IMR-90 (cell line): Measurements from ENCODE around the gene RUNX1. TPM values are rescaled to one million over a fixed set of nuclear protein-coding genes. Genes with fewer than 3 reads are reported as not detected.

Source experiments
- ATAC-seq: fragments of 200-7000 bp; cut with Tn5 transposase; 2 replicates; pipeline ENCODE4 v1.9.1; 2020; ENCODE audit warnings: low read depth, mild to moderate bottlenecking, moderate library complexity
- BruUV-seq: library from RNA; stranded (reverse); fragments of 400-500 nt; replicated peaks from 2 replicates; lab custom pipeline; 2021; lab: Mats Ljungman, UMichigan
- CTCF ChIA-PET: fragments of 300-600 bp; formaldehyde crosslinking; extraction: SDS; loops from one replicate; lab custom pipeline; 2021; ENCODE audit warnings: antibody characterized with exemption; lab: Yijun Ruan, JAX
- POLR2A ChIA-PET: fragments of 300-600 bp; sonication (Branson Sonifier 250); formaldehyde crosslinking; loops from one replicate; lab custom pipeline; 2022; ENCODE audit warnings: antibody characterized with exemption; ENCODE audit not compliant: unreplicated experiment; lab: Charles Lee
- DNase-seq: peaks from one replicate; pipeline ENCODE4 v3.0.0; 2013
- H2AFZ ChIP-seq: replicated peaks from 2 replicates; pipeline ENCODE3; 2013; ENCODE audit warnings: low read length, mild to moderate bottlenecking; ENCODE audit not compliant: poor library complexity
- H2AK5ac ChIP-seq: 2 replicates; pipeline ENCODE4 v1.6.1; 2013; ENCODE audit warnings: low read depth, low read length, inconsistent platforms
- H2AK9ac ChIP-seq: replicated peaks from 2 replicates; pipeline ENCODE3; 2013; ENCODE audit warnings: mild to moderate bottlenecking, low read depth, low read length, moderate library complexity; ENCODE audit not compliant: poor library complexity
- H2BK120ac ChIP-seq: 2 replicates; pipeline ENCODE4 v1.6.1; 2013; ENCODE audit warnings: low read depth, low read length, inconsistent platforms
- H2BK15ac ChIP-seq: 3 replicates; pipeline ENCODE4 v1.6.1; 2013; ENCODE audit warnings: low read depth, low read length, inconsistent platforms
- H2BK20ac ChIP-seq: 2 replicates; pipeline ENCODE4 v1.6.1; 2013; ENCODE audit warnings: low read depth, mild to moderate bottlenecking, inconsistent platforms, low read length, moderate library complexity
- H2BK5ac ChIP-seq: 2 replicates; pipeline ENCODE4 v1.6.1; 2013; ENCODE audit warnings: mild to moderate bottlenecking, low read depth, low read length, inconsistent platforms; ENCODE audit not compliant: poor library complexity, severe bottlenecking
- H3K14ac ChIP-seq: replicated peaks from 2 replicates; pipeline ENCODE4 v1.6.1; 2013; ENCODE audit warnings: low read depth, low read length, inconsistent platforms
- H3K18ac ChIP-seq: 2 replicates; pipeline ENCODE4 v1.6.1; 2013; ENCODE audit warnings: low read depth, low read length, control low read depth
- H3K23ac ChIP-seq: 2 replicates; pipeline ENCODE4 v1.6.1; 2013; ENCODE audit warnings: low read depth, low read length, inconsistent platforms
- H3K27ac ChIP-seq: 2 replicates; pipeline ENCODE4 v1.5.1; 2013; ENCODE audit warnings: mild to moderate bottlenecking, control low read depth, low read length; ENCODE audit not compliant: insufficient read depth
- H3K27me3 ChIP-seq: 2 replicates; pipeline ENCODE4 v1.6.1; 2013; ENCODE audit warnings: low read length; ENCODE audit not compliant: control insufficient read depth, insufficient read depth
- H3K36me3 ChIP-seq: 2 replicates; pipeline ENCODE4 v1.6.1; 2013; ENCODE audit warnings: low read length, mixed read lengths; ENCODE audit not compliant: control insufficient read depth, insufficient read depth
- H3K4ac ChIP-seq: 2 replicates; pipeline ENCODE4 v1.6.1; 2013; ENCODE audit warnings: low read depth, low read length, inconsistent platforms
- H3K4me1 ChIP-seq: 2 replicates; pipeline ENCODE4 v1.6.1; 2013; ENCODE audit warnings: low read length, mixed read lengths; ENCODE audit not compliant: control insufficient read depth, insufficient read depth
- H3K4me2 ChIP-seq: 2 replicates; pipeline ENCODE4 v1.6.1; 2013; ENCODE audit warnings: low read depth, mild to moderate bottlenecking, control low read depth, low read length, moderate library complexity
- H3K4me3 ChIP-seq: 2 replicates; pipeline ENCODE4 v1.5.1; 2013; ENCODE audit warnings: low read depth, mild to moderate bottlenecking, control low read depth, low read length, moderate library complexity; ENCODE audit not compliant: insufficient read depth
- H3K56ac ChIP-seq: 2 replicates; pipeline ENCODE4 v1.6.1; 2013; ENCODE audit warnings: low read length, inconsistent platforms; ENCODE audit not compliant: insufficient read depth; ENCODE audit errors: extremely low read depth
- H3K79me1 ChIP-seq, 2 experiments: 2 replicates each; pipeline ENCODE4 v1.6.1; 2013; ENCODE audit warnings: low read length in 2 of 2, inconsistent platforms in 1 of 2, low read depth in 1 of 2
- H3K9ac ChIP-seq: 2 replicates; pipeline ENCODE4 v1.6.1; 2013; ENCODE audit warnings: low read depth, low read length, control low read depth
- H3K9me1 ChIP-seq: 2 replicates; pipeline ENCODE4 v1.6.1; 2013; ENCODE audit warnings: low read length, inconsistent platforms; ENCODE audit not compliant: insufficient read depth
- H3K9me3 ChIP-seq: 2 replicates; pipeline ENCODE4 v1.6.1; 2013; ENCODE audit warnings: low read length; ENCODE audit not compliant: control insufficient read depth, insufficient read depth
- H4K20me1 ChIP-seq: 2 replicates; pipeline ENCODE4 v1.6.1; 2013; ENCODE audit warnings: low read length, inconsistent platforms; ENCODE audit not compliant: insufficient read depth
- H4K5ac ChIP-seq: 2 replicates; pipeline ENCODE4 v1.6.1; 2013; ENCODE audit warnings: mild to moderate bottlenecking, low read depth, low read length, control low read depth
- H4K8ac ChIP-seq, 2 experiments: 2 replicates each; pipeline ENCODE4 v1.6.1; 2013; ENCODE audit warnings: low read depth in 2 of 2, low read length in 2 of 2, control low read depth in 1 of 2, inconsistent platforms in 1 of 2
- H4K91ac ChIP-seq: 2 replicates; pipeline ENCODE4 v1.6.1; 2013; ENCODE audit warnings: low read depth, low read length, inconsistent platforms; ENCODE audit not compliant: insufficient read depth
- CEBPB ChIP-seq: IDR thresholded peaks from 2 replicates; pipeline ENCODE4 v1.6.1; 2012; ENCODE audit warnings: low read depth, low read length, improper control_type of control experiment
- MAFK ChIP-seq: IDR thresholded peaks from 2 replicates; pipeline ENCODE4 v1.6.1; 2012; ENCODE audit warnings: low read depth, low read length, improper control_type of control experiment
- MXI1 ChIP-seq: IDR thresholded peaks from 2 replicates; pipeline ENCODE4 v1.6.1; 2012; ENCODE audit warnings: low read depth, mild to moderate bottlenecking, low read length, moderate library complexity, borderline replicate concordance
- RAD21 ChIP-seq: IDR thresholded peaks from 2 replicates; pipeline ENCODE4 v1.6.1; 2012; ENCODE audit warnings: low read length, improper control_type of control experiment
- SMC3 ChIP-seq: fragments of 150-350 bp; IDR thresholded peaks from 2 replicates; pipeline ENCODE4 v1.6.1; 2016; ENCODE audit warnings: low read depth, mild to moderate bottlenecking, antibody characterized with exemption, low read length, moderate library complexity
- WGBS, 2 experiments: methylation state at CpG; one replicate each; pipeline versions ENCODE4 v1.1.5 to v1.1.7; 2013; ENCODE audit warnings: missing lambda C conversion rate in 2 of 2; ENCODE audit not compliant: insufficient read length in 1 of 2; ENCODE audit errors: extremely low coverage in 2 of 2; 5-methylcytosine and 5-hydroxymethylcytosine counted together
- dilution Hi-C: fragments of 300-500 bp; cut with HindIII; formaldehyde crosslinking; loops from one replicate; pipeline ENCODE4 v1.14.3; 2018; ENCODE audit warnings: low sequenced_read_pairs; ENCODE audit not compliant: unreplicated experiment
- in situ Hi-C: fragments of 300-500 bp; cut with MboI; formaldehyde crosslinking; loops from 3 replicates; pipeline ENCODE4 v1.14.3; 2019; ENCODE audit warnings: low sequenced_read_pairs, inconsistent platforms, mixed read lengths
- intact Hi-C: fragments of 100-400 bp; cut with micrococcal nuclease; formaldehyde crosslinking; loops from 2 replicates; pipeline ENCODE4 v1.10.0; 2022
- polyA plus RNA-seq, 3 experiments: library from polyadenylated mRNA; depleted of rRNA; stranded (reverse); fragments of >200 nt; gene quantifications; 2 replicates each; pipeline ENCODE4 v1.2.3, GENCODE V29; 2012; ENCODE audit warnings: low replicate concordance in 1 of 3
- total RNA-seq: library from RNA; depleted of rRNA; stranded (reverse); fragments of >200 nt; gene quantifications from 2 replicates; pipeline ENCODE4 v1.2.3, GENCODE V29; 2012
- TF ChIP-seq, protein P1 (sequence below): conservative IDR thresholded peaks from 2 replicates; pipeline ENCODE4 v1.5.1; 2012; ENCODE audit warnings: mild to moderate bottlenecking, low read depth, low read length, improper control_type of control experiment
- TF ChIP-seq, protein P2 (sequence below): fragments of 150-350 bp; IDR thresholded peaks from 2 replicates; pipeline ENCODE4 v1.6.1; 2017; ENCODE audit warnings: mild to moderate bottlenecking, antibody characterized with exemption, low read length, low read depth

The RUNX1 gene
- total and polyA plus RNA-seq, 2 of the 4 experiments (the other 2 are of a cell fraction) = 34.5 to 56.5 TPM

GRCh38 chr21:34791776-34792503, 257.2 kb downstream of the RUNX1 start:
- peaks cover 34% of the 10 kb centered on the region for H3K36me3 ChIP-seq
- CTCF ChIA-PET = no interaction called here
- H3K4ac ChIP-seq = no peak overlapping the region
- H3K27me3 ChIP-seq = no peaks in the 10 kb centered on the region
- no peak overlapping the region for H4K91ac ChIP-seq
- TF ChIP-seq MAFK = no peak
- TF ChIP-seq, protein P1, sequence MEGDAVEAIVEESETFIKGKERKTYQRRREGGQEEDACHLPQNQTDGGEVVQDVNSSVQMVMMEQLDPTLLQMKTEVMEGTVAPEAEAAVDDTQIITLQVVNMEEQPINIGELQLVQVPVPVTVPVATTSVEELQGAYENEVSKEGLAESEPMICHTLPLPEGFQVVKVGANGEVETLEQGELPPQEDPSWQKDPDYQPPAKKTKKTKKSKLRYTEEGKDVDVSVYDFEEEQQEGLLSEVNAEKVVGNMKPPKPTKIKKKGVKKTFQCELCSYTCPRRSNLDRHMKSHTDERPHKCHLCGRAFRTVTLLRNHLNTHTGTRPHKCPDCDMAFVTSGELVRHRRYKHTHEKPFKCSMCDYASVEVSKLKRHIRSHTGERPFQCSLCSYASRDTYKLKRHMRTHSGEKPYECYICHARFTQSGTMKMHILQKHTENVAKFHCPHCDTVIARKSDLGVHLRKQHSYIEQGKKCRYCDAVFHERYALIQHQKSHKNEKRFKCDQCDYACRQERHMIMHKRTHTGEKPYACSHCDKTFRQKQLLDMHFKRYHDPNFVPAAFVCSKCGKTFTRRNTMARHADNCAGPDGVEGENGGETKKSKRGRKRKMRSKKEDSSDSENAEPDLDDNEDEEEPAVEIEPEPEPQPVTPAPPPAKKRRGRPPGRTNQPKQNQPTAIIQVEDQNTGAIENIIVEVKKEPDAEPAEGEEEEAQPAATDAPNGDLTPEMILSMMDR = no peak
- TF ChIP-seq, protein P2, sequence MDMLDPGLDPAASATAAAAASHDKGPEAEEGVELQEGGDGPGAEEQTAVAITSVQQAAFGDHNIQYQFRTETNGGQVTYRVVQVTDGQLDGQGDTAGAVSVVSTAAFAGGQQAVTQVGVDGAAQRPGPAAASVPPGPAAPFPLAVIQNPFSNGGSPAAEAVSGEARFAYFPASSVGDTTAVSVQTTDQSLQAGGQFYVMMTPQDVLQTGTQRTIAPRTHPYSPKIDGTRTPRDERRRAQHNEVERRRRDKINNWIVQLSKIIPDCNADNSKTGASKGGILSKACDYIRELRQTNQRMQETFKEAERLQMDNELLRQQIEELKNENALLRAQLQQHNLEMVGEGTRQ = no peak
- no peak for TF ChIP-seq CEBPB
- TF ChIP-seq RAD21 = no peak
- TF ChIP-seq MXI1 = no peak
- TF ChIP-seq SMC3 = no peak
- H3K4me1 ChIP-seq = peaks cover 22% of the 10 kb centered on the region
- H4K5ac ChIP-seq = no peak overlapping the region
- in situ Hi-C loops (no loop called here), dilution Hi-C loops (no loop called here), intact Hi-C loops (no loop called here)
- WGBS, 2 experiments = 94% methylated on average over 45 of the region's 84 CpGs; no CpG with 5 or more reads in 1 of the 2 experiments
- H2BK20ac ChIP-seq = no peak overlapping the region
- H3K4me2 ChIP-seq = no peak overlapping the region
- H2BK15ac ChIP-seq = no peak overlapping the region
- H3K23ac ChIP-seq = no peak overlapping the region
- no TSS peak for BruUV-seq
- H3K27ac ChIP-seq = no peak overlapping the region
- H2AK9ac ChIP-seq = no peak overlapping the region
- peaks cover 49% of the 10 kb centered on the region for H4K20me1 ChIP-seq
- H3K79me1 ChIP-seq = peaks cover 17 to 55% of the 10 kb centered on the region in 2 experiments
- ATAC-seq (no peak), DNase-seq (no peak)
- POLR2A ChIA-PET = no interaction called here
- no peak overlapping the region for H2BK5ac ChIP-seq
- H3K18ac ChIP-seq = no peak overlapping the region
- no peaks in the 10 kb centered on the region for H3K9me3 ChIP-seq
- no peak overlapping the region for H2AFZ ChIP-seq
- H3K14ac ChIP-seq = no peak overlapping the region
- H3K56ac ChIP-seq = no peak overlapping the region
- H3K9me1 ChIP-seq = peaks cover 18% of the 10 kb centered on the region
- H3K4me3 ChIP-seq = no peak overlapping the region
- no peak overlapping the region for H3K9ac ChIP-seq
- no peak overlapping the region for H2BK120ac ChIP-seq
- H4K8ac ChIP-seq = no peak overlapping the region
- no peak overlapping the region for H2AK5ac ChIP-seq
